H9 (cell line): ENCODE results near the gene QSOX1. TPM values are rescaled to one million over a fixed set of nuclear protein-coding genes. Genes with fewer than 3 reads are reported as not detected.

Source experiments
- DNase-seq: peaks from one replicate; pipeline ENCODE4 v3.0.0-alpha.2; 2017
- H2AFZ ChIP-seq: one replicate; pipeline ENCODE4 v1.6.1; 2013; ENCODE audit warnings: mild to moderate bottlenecking, low read length, control low read depth, moderate library complexity
- H2AK5ac ChIP-seq: 2 replicates; pipeline ENCODE4 v1.6.1; 2013; ENCODE audit warnings: low read length, control low read depth, mixed read lengths; ENCODE audit not compliant: insufficient read length
- H2BK120ac ChIP-seq: one replicate; pipeline ENCODE4 v1.6.1; 2013; ENCODE audit warnings: low read depth, mild to moderate bottlenecking, low read length, control low read depth, inconsistent platforms; ENCODE audit not compliant: poor library complexity, severe bottlenecking
- H2BK12ac ChIP-seq: 2 replicates; pipeline ENCODE4 v1.6.1; 2013; ENCODE audit warnings: low read length, control low read depth, mixed read lengths, low read depth; ENCODE audit not compliant: insufficient read length
- H2BK15ac ChIP-seq: 2 replicates; pipeline ENCODE4 v1.6.1; 2013; ENCODE audit warnings: low read depth, low read length, control low read depth
- H2BK20ac ChIP-seq: one replicate; pipeline ENCODE4 v1.6.1; 2013; ENCODE audit warnings: low read depth, mild to moderate bottlenecking, low read length, control low read depth, inconsistent platforms; ENCODE audit not compliant: poor library complexity, severe bottlenecking
- H2BK5ac ChIP-seq: 2 replicates; pipeline ENCODE4 v1.6.1; 2013; ENCODE audit warnings: low read length, control low read depth, mixed read lengths; ENCODE audit not compliant: insufficient read length
- H3K14ac ChIP-seq: 2 replicates; pipeline ENCODE4 v1.6.1; 2013; ENCODE audit warnings: low read length, control low read depth; ENCODE audit not compliant: insufficient read depth
- H3K18ac ChIP-seq: 2 replicates; pipeline ENCODE4 v1.6.1; 2013; ENCODE audit warnings: low read depth, mild to moderate bottlenecking, mixed read lengths, low read length, control low read depth; ENCODE audit not compliant: insufficient read length
- H3K23ac ChIP-seq: 2 replicates; pipeline ENCODE4 v1.6.1; 2013; ENCODE audit warnings: low read length, control low read depth, mixed read lengths, low read depth; ENCODE audit not compliant: insufficient read length
- H3K23me2 ChIP-seq: 2 replicates; pipeline ENCODE4 v1.6.1; 2013; ENCODE audit warnings: low read depth, mild to moderate bottlenecking, mixed read lengths, low read length, control low read depth; ENCODE audit not compliant: insufficient read length, poor library complexity, severe bottlenecking
- H3K27ac ChIP-seq: 2 replicates; pipeline ENCODE4 v1.5.1; 2013; ENCODE audit warnings: low read length, control low read depth, mixed read lengths, low read depth; ENCODE audit not compliant: insufficient read length
- H3K27me3 ChIP-seq: 2 replicates; pipeline ENCODE4 v1.6.1; 2013; ENCODE audit warnings: low read length, control low read depth, inconsistent platforms; ENCODE audit not compliant: insufficient read depth
- H3K4ac ChIP-seq: 2 replicates; pipeline ENCODE4 v1.6.1; 2013; ENCODE audit warnings: low read depth, mild to moderate bottlenecking, control low read depth, inconsistent platforms, low read length, moderate library complexity
- H3K4me1 ChIP-seq: 2 replicates; pipeline ENCODE4 v1.6.1; 2013; ENCODE audit warnings: low read length, control low read depth, inconsistent platforms; ENCODE audit not compliant: insufficient read depth
- H3K4me2 ChIP-seq: 2 replicates; pipeline ENCODE4 v1.6.1; 2013; ENCODE audit warnings: low read length, control low read depth, mixed read lengths; ENCODE audit not compliant: insufficient read length, insufficient read depth
- H3K56ac ChIP-seq: 2 replicates; pipeline ENCODE4 v1.6.1; 2013; ENCODE audit warnings: low read depth, mild to moderate bottlenecking, mixed read lengths, low read length, control low read depth; ENCODE audit not compliant: insufficient read length
- H3K79me1 ChIP-seq: 2 replicates; pipeline ENCODE4 v1.6.1; 2013; ENCODE audit warnings: low read depth, mild to moderate bottlenecking, moderate library complexity, low read length, control low read depth, inconsistent platforms; ENCODE audit not compliant: insufficient read depth, poor library complexity, severe bottlenecking
- H3K79me2 ChIP-seq: 2 replicates; pipeline ENCODE4 v1.6.1; 2013; ENCODE audit warnings: low read length, control low read depth, inconsistent platforms; ENCODE audit not compliant: insufficient read depth
- H3K9ac ChIP-seq: 2 replicates; pipeline ENCODE4 v1.6.1; 2013; ENCODE audit warnings: low read length, control low read depth, mixed read lengths; ENCODE audit not compliant: insufficient read length; ENCODE audit errors: extremely low read depth
- H3K9me3 ChIP-seq: one replicate; pipeline ENCODE4 v1.6.1; 2013; ENCODE audit warnings: low read depth, low read length, inconsistent platforms; ENCODE audit not compliant: control insufficient read depth
- H3T11ph ChIP-seq: one replicate; pipeline ENCODE4 v1.6.1; 2013; ENCODE audit warnings: mild to moderate bottlenecking, low read length, control low read depth, inconsistent platforms
- H4K20me1 ChIP-seq: one replicate; pipeline ENCODE4 v1.6.1; 2013; ENCODE audit not compliant: control insufficient read depth, insufficient read length, insufficient read depth
- H4K5ac ChIP-seq: 2 replicates; pipeline ENCODE4 v1.6.1; 2013; ENCODE audit warnings: low read depth, mild to moderate bottlenecking, mixed read lengths, low read length, control low read depth; ENCODE audit not compliant: insufficient read length
- H4K8ac ChIP-seq: replicated peaks from 2 replicates; pipeline ENCODE4 v1.6.1; 2013; ENCODE audit warnings: low read length, control low read depth, mixed read lengths, low read depth; ENCODE audit not compliant: insufficient read length
- H4K91ac ChIP-seq: 2 replicates; pipeline ENCODE4 v1.6.1; 2013; ENCODE audit warnings: low read depth, mild to moderate bottlenecking, moderate library complexity, mixed read lengths, low read length, control low read depth; ENCODE audit not compliant: insufficient read length
- H3K27ac Mint-ChIP-seq, 3 experiments: 2 replicates in 2 of 3; 3 replicates in 1 of 3; pipeline ENCODE4 v1.8.0; 2020 to 2021; ENCODE audit warnings: mixed read lengths in 3 of 3, mild to moderate bottlenecking in 1 of 3, moderate library complexity in 1 of 3
- H3K27me3 Mint-ChIP-seq: 2 replicates; pipeline ENCODE4 v1.8.0; 2021; ENCODE audit warnings: low read depth, mild to moderate bottlenecking, moderate library complexity, mixed read lengths
- H3K36me3 Mint-ChIP-seq, 3 experiments: 2 replicates in 2 of 3; 3 replicates in 1 of 3; pipeline ENCODE4 v1.8.0; 2020 to 2021; ENCODE audit warnings: low read depth in 3 of 3, mixed read lengths in 3 of 3; ENCODE audit not compliant: insufficient read depth in 1 of 3
- H3K4me1 Mint-ChIP-seq, 2 experiments: 2 replicates each; pipeline ENCODE4 v1.8.0; 2020; ENCODE audit warnings: mixed read lengths in 2 of 2
- H3K4me3 Mint-ChIP-seq, 2 experiments: 2 replicates in 1 of 2; 3 replicates in 1 of 2; pipeline ENCODE4 v1.8.0; 2020 to 2021; ENCODE audit warnings: mild to moderate bottlenecking in 2 of 2, mixed read lengths in 2 of 2, moderate library complexity in 1 of 2
- H3K9me3 Mint-ChIP-seq, 2 experiments: 2 replicates in 1 of 2; 3 replicates in 1 of 2; pipeline ENCODE4 v1.8.0; 2020; ENCODE audit warnings: mild to moderate bottlenecking in 2 of 2, mixed read lengths in 2 of 2, moderate library complexity in 1 of 2
- CTCF ChIP-seq: fragments of 200-600 bp; sonication (generic); conservative IDR thresholded peaks from 3 replicates; pipeline ENCODE4 v1.8.0; 2021; ENCODE audit warnings: antibody characterized with exemption, mild to moderate bottlenecking
- WGBS: extraction: QIAGEN DNeasy Blood & Tissue Kit; methylation state at CpG from one replicate; pipeline ENCODE4 v1.1.7; 2013; ENCODE audit warnings: missing lambda C conversion rate, low lambda C conversion rate, mixed read lengths; ENCODE audit not compliant: insufficient read length; ENCODE audit errors: extremely low coverage; 5-methylcytosine and 5-hydroxymethylcytosine counted together
- total RNA-seq: library from RNA; stranded (reverse); gene quantifications from 2 replicates; pipeline ENCODE4 v1.2.1, GENCODE V29; 2021

Gene QSOX1
- total RNA-seq, 1 experiment from 2014 or later, result 79.2 TPM

- H3K27ac Mint-ChIP-seq, result no peak overlapping the region
- DNase-seq, result no peak
- Histone ChIP-seq H3K9me3 (no peaks in the 10 kb centered on the region), H3K56ac (no peak overlapping the region), H2BK120ac (no peak overlapping the region), H4K20me1 (no peaks in the 10 kb centered on the region), H2BK15ac (no peak overlapping the region), H3K79me2 (no peaks in the 10 kb centered on the region), H2BK20ac (no peak overlapping the region), H2BK12ac (no peak overlapping the region), H3T11ph (no peak overlapping the region), H3K27me3 (no peaks in the 10 kb centered on the region), H3K9ac (no peak overlapping the region), H3K23ac (no peak overlapping the region), H3K4ac (no peak overlapping the region), H3K27ac (no peak overlapping the region), H2AFZ (no peak overlapping the region), H4K91ac (no peak overlapping the region), H3K4me1 (no peaks in the 10 kb centered on the region), H3K4me2 (no peak overlapping the region), H4K5ac (no peak overlapping the region), H4K8ac (no peak overlapping the region), H3K14ac (no peak overlapping the region), H3K18ac (no peak overlapping the region), H2BK5ac (no peak overlapping the region), H3K23me2 (no peaks in the 10 kb centered on the region), H2AK5ac (no peak overlapping the region), H3K79me1 (no peaks in the 10 kb centered on the region)
- H3K4me3 Mint-ChIP-seq, result no peak overlapping the region
- no peaks in the 10 kb centered on the region for H3K27me3 Mint-ChIP-seq
- H3K36me3 Mint-ChIP-seq, result peaks cover 3 to 15% (median 10%) of the 10 kb centered on the region in 3 experiments; a peak in 4 of 7 replicates
- H3K9me3 Mint-ChIP-seq, result no peaks in the 10 kb centered on the region
- no peak; the same call in 2 of the 3 replicates for TF ChIP-seq CTCF
- WGBS, result no CpG with 5 or more reads among the region's 12 CpGs
- peaks cover 0 to 6% of the 10 kb centered on the region in 2 experiments; a peak in 2 of 4 replicates for H3K4me1 Mint-ChIP-seq
These were observed 24.7 kb downstream of the QSOX1 start for GRCh38 chr1:180179162-180179957.
